CD4-positive, alpha-beta T cell treated with Interferon gamma for 1 hour (primary cell): ENCODE data around the gene FTCDNL1.
A peak's percentile ranks its signal among the peaks of the same experiment; 100 is the strongest.

ENCODE experiments used
- DNase-seq: peaks from one replicate; pipeline ENCODE4 v3.0.0-alpha.2; 2020

FTCDNL1 gene

GRCh38 chr2:199778655-199779054 lies 72.3 kb downstream of the FTCDNL1 start:
- no peak for DNase-seq

DNA sequence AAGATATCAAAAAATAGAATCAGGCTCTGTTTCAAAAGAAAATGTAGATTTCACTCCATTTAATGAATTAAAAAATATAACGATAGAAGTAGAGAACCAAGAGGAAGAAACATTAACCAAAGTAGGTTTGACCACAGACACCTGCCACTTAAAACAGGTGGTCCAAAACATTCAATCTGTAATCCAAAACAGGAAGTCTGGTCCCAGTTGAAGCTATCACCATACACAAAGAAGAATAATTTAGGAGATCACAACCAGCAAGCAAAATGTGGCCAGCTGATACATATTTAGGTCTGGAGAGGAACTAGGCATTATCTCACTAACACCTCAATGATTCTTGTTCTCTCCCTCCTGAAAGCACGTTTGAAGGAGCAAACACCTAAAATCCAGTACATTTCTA lies 73.1 kb downstream of the FTCDNL1 start:
- DNase-seq, result no peak

GRCh38 chr2:199777315-199777714 lies 73.7 kb downstream of the FTCDNL1 start:
- no peak for DNase-seq

DNA sequence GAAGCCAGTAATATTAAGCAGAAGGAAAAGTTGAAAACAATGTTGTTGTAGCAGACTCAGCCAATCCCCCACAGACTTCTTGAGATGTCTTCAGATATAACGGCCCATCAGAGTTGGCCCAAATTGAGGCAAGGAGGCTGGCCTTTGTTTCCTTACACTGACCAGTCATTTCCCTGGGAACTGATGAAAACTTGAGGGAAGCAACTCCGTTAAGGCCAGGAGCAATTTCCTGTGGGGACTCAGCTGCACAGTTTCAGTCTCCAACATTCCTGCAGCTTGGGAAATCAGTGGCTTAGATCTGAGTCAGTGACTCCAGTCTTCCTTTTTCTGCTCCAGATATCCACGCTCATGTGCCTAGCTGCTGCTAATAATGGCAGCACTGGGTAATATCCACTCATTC lies 75.7 kb downstream of the FTCDNL1 start:
- no peak for DNase-seq

DNA sequence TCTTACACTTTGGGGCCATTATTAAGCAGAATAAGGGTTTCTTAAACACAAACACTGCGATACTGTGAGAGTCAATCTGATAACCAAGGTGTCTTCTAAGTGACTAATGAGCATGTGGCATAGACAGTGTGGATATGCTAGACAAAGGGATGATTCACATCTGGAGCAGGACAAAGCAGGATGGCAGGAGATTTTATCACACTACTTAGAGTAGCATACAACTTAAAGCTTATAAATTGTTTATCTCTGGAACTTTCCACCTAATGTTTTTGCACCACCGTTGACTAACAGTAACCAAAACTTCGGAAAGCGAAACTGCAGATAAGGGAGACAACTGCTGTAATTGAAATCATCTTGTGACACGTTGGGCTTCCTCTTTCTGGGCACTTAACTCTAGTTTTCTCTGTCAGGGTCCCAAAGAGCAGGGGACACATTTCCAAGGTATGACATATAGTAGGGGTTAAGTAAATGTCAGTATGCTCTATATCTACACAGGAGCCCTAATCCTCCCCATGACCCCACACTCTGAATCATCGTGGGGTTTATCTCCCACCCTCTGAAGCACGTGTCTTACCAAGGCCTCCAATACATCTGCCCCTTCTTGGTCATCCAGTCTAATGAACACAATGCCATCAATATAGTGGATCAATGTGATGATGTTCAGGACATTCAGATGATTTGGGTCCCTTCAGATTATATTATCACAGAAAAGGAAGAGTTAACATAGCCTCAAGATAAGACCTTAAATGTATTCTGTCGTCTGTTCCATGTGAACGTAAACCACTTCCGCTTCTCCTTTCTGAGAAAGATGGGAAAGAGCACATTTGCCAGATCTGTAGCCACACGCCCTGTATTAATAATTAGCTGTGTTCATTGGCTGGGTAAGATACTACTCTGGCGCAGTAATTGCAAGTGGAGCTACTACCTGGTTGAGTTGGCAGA lies 78.7 kb downstream of the FTCDNL1 start:
- no peak for DNase-seq

DNA sequence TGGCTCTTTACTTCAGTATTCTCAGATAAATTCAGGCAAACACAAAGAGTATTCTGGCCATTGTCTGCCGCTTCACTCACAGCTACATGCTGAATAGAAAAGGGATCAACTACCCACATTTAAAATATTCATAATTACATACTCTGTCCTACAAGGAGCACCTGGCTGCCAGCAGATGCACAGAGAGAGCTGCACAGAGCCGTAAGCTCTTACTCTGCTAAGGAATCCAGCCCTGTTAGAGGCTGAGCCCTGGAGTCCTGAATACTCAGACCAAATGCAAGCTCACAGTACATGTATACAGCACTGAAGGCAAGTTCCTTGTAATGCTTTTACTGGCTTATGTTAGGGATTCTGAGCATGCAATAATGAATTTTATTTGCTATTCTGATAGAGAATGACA lies 80.3 kb downstream of the FTCDNL1 start:
- DNase-seq, result no peak

GRCh38 chr2:199765646-199766045 lies 85.3 kb downstream of the FTCDNL1 start:
- no peak for DNase-seq

GRCh38 chr2:199764273-199764800 lies 86.7 kb downstream of the FTCDNL1 start:
- DNase-seq, result no peak

GRCh38 chr2:199762963-199763362 lies 88.0 kb downstream of the FTCDNL1 start:
- no peak for DNase-seq

GRCh38 chr2:199760574-199760973 lies 90.4 kb downstream of the FTCDNL1 start:
- no peak for DNase-seq

- DNase-seq, result no peak
These were observed 93.6 kb downstream of the FTCDNL1 start for GRCh38 chr2:199757233-199757870.

GRCh38 chr2:199756743-199757142 lies 94.2 kb downstream of the FTCDNL1 start:
- DNase-seq, result no peak

DNA sequence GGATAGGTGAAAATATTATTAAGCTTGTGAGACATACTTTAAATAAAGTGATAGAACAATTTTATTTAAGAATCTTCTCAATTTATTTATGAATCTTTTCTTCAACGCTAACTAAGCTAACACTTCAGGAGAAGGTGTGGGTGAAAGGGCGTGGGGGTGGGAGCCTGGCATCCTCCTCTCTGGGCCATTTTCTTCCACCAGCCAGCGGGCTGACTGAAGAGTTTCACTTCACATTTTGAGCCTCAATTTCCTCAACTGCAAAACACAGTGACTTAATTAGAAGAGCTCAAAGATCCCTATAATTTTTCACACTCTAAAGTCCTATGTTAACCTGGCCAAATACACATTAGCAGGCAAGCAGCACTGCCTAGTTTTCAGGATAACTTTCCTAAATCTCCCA lies 94.8 kb downstream of the FTCDNL1 start:
- DNase-seq, result no peak

DNA sequence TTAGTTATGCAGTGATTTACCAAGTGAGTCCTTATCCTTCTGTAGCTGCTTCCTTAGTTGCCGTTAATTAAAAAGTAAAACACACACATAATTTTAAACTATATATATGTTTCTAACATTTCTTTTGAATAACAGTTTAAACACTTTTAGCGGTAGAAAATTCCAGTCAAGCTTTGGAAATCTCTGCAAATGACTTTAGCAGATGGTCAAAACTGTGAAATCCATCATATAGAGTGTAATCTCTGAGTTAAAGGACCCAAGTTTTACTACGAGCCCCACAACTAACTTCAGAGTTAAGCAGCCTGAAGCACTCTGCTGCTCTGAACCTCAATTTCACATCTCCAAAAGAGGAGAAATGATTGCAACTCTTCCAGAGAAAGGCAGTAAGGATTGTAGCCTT lies 96.2 kb downstream of the FTCDNL1 start:
- DNase-seq, result no peak

- DNase-seq, result no peak
These were observed 99.4 kb downstream of the FTCDNL1 start for GRCh38 chr2:199751492-199752120.

GRCh38 chr2:199749571-199749970 lies 101.4 kb downstream of the FTCDNL1 start:
- DNase-seq, result no peak

DNA sequence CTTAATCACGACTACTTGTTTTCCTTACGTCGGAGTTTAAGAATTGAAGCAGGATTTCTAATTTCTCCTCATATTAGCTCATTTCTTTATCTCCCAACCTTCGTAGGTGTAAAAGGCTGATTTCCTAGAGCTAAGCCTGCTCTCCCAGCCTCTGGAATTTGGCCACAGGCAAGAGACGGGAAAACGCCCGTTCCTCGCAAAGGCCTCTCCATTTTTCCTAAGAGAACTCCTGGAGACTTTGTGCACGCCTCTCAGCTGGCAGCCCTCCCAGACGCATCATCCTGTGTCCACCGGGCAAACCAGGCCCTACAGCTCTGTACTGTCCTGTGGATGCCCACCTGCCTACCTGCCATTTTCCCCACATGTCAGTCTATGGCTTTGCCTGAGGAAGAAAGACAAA lies 106.3 kb downstream of the FTCDNL1 start:
- DNase-seq, result no peak

- no peak for DNase-seq
These were observed 106.7 kb downstream of the FTCDNL1 start for GRCh38 chr2:199744260-199744659.

DNA sequence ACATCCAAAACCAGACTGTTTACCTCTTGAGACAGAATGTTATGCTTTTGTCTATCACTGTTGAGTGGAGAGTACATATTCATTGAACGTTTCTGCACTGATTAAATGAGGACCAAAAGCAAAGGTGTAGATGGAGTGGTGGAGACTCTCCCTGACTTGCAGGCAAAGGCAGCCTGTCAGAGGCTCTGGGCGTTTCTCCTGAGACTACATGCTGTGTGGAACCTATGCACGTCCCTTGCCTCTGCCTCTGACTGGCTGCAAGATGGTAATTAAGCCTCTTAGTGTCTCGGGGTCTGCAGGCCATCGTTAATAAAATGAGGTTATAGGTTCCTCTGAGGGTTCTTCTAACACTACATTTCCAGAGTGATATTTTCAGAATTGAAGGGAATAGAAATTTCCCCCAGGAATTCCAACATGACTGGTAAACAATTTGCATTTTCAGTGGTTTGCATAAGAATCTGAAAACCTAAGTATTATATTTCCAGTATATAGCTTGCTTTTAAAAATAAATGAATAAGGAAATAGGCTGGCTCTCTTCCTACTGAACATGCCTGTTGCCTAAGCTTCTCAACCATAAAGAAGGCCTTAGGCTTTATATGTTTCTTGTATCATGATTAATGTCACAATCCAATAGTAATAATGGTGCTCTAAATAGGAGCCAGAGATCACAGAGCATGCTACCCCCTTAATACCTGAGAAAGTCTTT lies 107.4 kb downstream of the FTCDNL1 start:
- DNase-seq, result no peak

- no peak for DNase-seq
These were observed 108.1 kb downstream of the FTCDNL1 start for GRCh38 chr2:199742884-199743283.

GRCh38 chr2:199740111-199740428 lies 110.9 kb downstream of the FTCDNL1 start:
- DNase-seq, result no peak

DNA sequence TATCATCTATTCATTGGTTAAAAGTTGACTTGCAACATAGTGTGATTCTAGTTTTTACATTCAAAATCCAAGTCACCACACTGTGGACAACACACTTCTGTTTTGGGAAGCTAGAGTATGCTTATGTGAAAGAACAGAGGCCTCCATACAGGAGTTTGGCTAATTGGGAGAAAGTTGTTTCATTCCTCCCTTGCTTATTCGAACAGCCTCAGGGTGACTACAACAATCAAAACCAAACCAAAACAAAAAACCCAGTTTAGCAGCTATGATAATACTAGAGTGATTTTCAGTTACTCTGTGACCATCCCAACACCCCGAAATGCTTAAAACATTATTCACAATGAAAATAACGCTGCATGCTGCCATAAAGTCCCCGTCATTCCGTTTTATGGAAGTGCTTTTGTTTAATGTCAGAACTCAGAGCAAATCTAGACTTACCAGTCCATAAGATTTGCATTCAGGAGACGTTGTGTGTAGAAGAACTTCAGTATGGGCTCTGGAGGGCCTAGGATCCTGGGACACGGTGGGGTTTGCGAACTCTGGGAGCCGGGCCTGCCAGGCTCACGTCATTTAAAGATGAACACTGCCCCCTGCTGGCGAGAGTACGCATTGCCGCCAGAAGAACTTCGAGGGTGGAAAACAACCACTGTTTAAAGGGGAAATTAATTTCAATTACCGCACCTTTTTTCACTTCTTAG lies 111.4 kb downstream of the FTCDNL1 start:
- peak; percentile 33 for DNase-seq
